ENCODE data around the gene ACAA1.
"Not testable (repeated sequence)": the region's sequence is repeated elsewhere in the genome, so short reads cannot be mapped to it uniquely, and the experiment has no call there.

The ACAA1 gene

GRCh38 chr3:38083254-38083653, 53.7 kb downstream of the ACAA1 start:
- DNase-seq: not testable (repeated sequence)

- DNase-seq: not testable (repeated sequence)
These were observed 54.6 kb downstream of the ACAA1 start for GRCh38 chr3:38082296-38082695.

- DNase-seq: not testable (repeated sequence)
These were observed 59.9 kb downstream of the ACAA1 start for GRCh38 chr3:38077073-38077472.
